Mucosa of gallbladder (tissue), 1 donor: ENCODE results near the gene SNX25. TPM values are rescaled to one million over a fixed set of nuclear protein-coding genes. Genes with fewer than 3 reads are reported as not detected.
"Not testable (repeated sequence)": the region's sequence is repeated elsewhere in the genome, so short reads cannot be mapped to it uniquely, and the experiment has no call there.

ENCODE experiments used
- DNase-seq: peaks from one replicate; pipeline ENCODE4 v3.0.0-alpha.2; 2020; ENCODE audit warnings: low spot score
- total RNA-seq: library from RNA; stranded (reverse); gene quantifications from one replicate; pipeline ENCODE4 v1.2.1, GENCODE V29; 2021
- donor health status: DM: no; HTN: no; CAD: no.

SNX25 gene
- total RNA-seq, 1 donor from 2014 or later = 18.8 TPM

DNA sequence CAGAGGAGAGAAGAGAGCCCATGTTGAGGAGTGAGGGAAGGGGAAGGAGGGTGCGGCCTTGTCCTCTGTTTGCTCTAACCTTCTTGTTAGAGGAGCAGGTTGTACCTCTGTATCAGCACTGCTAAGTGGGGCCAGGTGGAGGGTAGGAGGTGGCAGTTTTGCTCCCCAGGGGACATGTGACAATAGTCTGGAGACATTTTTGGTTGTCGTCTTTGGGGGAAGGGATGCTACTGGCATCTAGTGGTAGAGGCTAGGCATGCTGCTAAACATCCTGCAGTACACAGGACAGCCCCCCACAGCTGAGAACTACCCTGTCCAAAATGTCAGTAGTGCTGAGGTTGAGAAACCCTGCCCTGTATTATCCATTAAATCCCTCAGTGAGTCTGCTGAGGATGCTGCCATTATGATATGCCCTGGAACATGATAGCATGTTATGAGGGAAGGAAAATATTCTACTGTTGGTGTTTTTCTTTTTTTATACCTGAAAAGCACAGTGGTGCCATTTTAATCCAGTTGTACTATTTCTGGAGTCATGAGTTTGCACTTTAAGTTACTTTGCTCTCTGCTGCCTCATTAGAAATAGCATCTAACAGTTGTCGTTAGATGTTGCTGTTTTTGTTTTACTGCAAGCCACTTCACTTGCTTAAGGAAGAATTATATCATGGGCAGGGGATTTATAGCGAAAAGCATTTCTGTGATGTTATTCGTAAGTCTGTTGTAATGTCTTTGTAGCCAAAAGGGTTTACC lies 95.7 kb downstream of the SNX25 start:
- DNase-seq = no peak

DNA sequence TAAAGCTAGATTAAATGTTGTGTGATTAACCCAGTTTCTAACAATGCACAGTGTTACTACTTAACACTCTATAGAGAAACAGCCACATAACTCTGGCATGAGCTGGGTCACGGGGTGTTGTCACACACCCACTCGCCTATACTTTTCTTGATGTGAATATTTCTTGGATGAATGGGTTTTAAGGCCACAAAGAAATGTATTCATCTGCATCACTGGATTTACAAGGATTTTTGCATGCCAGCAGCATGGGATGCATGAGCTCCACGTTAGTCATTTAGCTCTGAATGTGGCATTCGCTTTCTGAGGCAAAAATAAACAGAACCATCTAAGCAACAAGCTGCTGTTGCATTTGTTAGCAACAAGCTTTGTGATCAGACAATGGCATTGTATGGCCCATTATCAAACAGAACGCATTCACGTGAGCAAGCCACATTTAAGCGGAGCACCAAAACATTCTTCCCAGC lies 96.6 kb downstream of the SNX25 start:
- DNase-seq = no peak

DNA sequence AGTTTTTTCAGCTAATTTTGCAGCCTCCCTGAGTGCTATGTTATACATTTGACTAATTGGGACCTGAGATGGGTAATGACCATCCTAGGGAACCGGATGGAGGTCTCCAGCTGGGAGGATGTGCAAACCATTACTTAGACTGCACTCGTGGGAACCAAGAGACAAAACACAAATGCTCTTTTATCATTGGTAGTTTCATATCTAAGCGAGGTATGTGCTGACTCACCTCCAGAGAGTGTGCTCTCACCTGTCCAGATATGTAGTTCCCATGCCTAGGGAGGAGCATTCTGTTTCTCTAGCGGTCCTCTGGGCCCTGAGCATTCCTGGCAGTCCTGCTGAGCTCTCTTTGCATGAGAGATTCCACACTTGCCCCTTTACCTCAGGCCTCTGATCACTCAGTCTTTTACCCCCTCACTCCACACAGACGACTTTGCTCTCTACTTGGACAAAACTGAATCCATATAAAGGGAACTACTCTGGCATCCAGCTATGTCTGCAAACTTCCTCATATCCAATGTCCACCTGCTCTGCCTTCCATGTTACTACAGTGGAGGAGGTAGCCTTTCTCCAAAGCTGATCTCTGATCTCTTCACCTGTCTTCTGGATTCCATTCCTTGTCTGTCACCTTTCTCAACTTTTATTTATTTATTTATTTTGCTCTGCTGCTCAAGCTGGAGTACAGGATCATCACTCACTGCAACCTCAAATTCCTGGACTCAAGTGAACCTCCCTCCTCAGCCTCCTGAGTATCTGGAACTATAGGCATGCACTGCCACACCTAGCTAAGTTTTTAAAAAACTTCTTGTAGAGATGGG lies 97.9 kb downstream of the SNX25 start:
- DNase-seq = no peak

DNA sequence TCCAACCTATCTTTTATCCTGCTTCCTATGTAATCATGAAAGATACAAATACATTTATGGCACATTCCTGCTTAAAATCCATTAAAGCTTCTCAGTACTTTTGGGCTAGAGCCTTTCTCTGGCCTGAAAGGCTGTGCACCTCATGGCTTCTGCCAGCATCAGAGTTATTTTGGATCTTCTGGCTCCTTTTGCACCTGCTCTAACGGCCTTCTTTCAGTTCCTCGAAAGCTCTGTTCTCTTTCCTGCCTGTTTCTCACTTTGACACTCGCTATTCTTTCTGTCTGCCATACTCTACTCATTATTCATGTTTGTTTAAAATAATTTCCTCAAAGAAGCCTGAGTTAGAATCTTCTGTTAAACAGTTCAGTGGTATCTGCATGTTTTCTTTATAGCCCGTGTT lies 100.4 kb downstream of the SNX25 start:
- no peak for DNase-seq

DNA sequence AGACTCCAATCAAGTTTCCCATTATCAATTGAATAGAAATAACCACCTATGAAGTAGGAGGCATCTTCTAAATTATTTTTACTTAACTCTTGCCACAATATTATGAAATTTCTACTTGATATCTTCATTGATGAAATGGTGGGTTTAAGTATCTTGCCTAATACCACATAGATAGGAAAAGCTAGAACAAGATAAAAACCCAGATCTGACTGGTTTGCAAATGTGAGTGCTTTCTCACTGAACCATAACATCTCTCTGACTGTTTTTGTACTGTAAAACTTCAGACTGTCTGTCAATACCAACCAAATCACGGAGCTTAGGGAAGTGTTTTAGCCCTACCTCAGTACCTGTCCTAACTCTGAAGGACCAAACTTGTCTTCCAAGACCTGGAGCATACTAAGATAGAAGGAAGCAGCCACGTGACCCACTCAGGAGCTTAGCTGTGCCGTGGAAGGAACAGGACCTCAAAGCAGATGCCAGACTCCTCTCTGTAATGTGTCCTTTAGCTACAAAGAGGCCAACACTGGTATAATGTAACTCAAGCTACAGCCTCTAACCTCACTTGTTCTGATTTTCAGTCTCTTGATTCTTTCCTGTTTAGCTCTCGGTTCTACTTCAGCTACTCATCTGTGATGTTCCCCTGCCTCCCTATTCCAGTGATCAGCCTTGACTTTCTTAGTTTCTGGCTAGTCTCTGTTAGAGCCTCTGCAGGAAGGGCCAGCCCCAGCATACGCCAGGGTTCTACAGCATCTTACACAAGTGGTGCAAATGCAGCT lies 101.9 kb downstream of the SNX25 start:
- DNase-seq = no peak

DNA sequence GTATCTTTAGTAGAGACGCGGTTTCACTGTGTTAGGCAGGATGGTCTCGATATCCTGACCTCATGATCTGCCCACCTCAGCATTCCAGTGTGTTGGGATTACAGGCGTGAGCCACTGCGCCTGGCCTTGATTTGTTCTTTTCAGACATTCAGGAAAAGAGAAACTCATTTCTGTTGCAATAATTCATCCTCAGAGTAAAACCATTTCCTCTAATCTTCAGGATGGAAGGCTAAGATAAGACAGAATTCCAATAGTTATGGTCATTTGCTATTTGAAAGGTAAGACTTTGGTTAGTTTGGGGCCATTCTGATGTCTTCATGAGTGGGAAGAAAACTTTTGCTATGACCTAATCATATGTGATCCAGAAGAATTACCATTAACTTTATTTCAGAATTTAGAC lies 103.3 kb downstream of the SNX25 start:
- DNase-seq = no peak

DNA sequence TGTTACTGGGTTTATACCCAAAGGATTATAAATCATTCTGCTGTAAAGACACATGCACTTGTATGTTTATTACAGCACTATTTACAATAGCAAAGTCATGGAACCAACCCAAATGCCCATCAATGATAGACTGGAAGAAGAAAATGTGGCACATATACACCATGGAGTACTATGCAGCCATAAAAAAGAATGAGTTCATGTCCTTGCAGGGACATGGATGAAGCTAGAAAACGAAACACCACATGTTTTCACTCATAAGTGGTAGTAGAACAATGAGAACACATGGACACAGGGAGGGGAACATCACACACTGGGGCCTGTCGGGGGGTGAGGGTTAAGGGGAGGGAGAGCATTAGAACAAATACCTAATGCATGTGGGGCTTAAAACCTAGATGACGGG lies 108.1 kb downstream of the SNX25 start:
- DNase-seq = not testable (repeated sequence)

DNA sequence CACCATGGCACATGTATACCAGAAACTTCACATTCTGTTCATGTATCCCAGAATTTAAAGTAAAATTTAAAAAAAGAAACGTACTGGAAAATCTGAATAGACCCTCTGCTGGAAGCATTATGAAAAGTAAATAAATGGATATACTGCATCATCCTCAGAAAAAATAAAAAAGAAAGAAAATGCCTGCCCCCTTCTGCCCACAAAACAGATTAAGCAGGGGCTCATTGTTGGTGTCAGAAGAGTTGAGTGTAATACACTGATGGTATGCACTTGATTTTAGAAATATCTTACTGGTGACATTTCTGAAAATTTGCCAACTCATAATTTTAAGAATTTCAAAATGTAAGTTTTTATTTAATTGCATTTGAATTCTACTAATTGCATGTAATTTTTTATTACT lies 108.5 kb downstream of the SNX25 start:
- no peak for DNase-seq

DNA sequence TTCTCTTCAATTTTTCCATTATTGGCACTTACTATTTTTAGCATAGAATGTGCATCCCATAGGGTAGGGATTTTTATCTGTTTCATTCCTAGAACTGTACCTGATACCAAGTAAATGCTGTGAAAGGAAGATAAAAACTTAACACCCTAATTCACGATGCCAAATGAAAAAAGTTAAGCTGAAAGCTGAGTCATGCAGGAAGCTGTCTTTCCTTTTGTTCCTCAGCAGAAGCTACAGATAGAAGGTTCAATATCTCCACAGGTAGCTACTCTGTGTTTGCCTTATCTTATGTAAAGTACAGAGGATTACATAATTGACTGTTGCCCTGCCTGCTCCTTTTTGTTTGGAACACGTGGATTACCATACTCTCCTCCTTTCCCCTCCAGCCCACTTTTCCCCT lies 109.3 kb downstream of the SNX25 start:
- DNase-seq = peak; percentile 14

DNA sequence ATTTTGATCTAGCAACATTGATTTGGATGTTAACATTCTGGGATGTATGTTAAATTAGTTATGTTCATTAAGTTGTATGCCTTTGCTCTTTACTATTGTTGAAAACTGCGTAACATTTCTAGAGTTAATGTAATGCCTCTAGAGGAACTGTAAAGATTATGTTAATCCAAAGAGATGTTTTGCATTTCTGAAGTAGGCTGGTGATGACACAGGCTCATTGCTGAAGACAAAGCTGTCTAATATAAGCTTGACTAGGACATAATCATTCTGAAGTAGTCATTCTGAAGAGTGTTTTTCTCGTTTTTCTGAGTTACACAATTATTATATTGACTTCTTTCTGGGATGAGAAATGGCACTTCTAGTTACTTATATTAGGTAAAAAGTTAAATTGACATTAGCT lies 113.4 kb downstream of the SNX25 start:
- no peak for DNase-seq

DNA sequence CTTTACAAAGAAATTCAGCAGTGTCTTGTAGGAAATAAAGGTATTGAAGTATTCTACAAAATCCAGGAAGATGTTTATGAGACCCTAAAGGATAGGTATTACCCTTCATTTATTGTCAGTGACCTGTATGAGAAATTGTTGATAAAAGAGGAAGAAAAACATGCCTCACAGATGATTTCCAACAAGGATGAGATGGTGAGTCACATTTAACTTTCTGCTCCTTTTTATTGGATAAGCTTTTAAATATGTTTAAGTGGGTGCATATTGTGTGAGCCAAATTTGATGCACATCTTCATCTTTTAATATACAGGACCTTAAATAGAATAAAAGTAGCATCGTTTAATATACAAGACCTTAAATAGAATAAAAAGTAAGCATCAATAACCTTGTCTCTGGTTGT lies 114.2 kb downstream of the SNX25 start:
- DNase-seq = no peak

DNA sequence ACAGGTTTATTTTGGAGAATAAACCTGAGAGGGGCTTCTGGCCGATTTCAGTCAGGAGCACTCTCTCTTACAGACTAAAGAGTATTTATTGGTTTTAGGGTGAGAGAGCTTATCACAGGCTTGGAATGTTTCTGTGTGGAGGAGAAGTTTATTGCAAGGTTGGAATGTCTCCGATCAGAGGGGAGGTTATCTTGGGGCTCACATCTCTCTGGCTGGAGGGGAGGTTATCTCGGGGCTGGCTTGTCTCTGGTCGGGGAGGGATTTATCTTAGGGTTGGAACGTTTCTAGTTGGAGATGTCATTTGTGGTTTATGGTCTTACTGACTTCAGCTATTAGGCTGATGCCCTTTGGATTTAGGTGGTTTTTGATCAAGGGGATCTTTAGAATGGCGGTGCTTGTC lies 115.0 kb downstream of the SNX25 start:
- not testable (repeated sequence) for DNase-seq

DNA sequence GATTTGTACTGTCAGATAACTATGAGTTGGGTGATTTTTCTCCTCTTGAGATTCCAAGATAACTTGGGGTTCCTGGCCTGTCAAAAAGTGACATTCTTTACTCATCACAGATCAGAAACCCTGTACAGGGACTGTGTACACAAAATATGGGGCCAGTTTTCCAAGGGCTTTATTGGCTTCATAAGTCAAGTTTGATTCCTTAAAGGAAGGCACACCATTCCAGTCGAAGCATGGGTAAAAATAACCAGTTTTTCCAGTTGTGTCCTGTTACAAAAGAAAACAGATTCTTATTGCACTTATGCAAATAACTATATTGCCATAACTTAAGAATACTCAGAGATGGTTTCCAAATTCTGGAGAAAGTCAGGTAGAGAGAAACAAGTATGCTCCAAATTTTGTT lies 116.3 kb downstream of the SNX25 start:
- not testable (repeated sequence) for DNase-seq

DNA sequence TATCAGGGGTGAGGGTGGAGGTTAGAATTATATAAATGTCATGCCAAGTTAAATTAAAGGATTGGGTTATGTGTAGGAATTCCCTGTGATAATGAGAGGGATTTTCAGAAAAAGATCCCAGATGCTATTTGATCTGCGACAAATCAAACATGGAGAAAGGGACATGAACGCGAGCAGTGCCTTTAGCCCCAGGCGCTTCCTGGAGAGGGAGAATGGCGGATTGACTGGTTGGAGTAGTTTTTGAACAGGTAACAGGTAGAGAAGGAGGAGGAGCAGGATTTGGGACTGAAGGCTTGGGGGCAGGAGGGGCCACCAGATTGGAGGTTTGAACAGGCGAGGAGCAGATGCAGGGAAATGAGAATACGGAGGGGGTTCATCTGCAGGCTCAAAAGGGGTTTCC lies 119.2 kb downstream of the SNX25 start:
- DNase-seq = no peak

DNA sequence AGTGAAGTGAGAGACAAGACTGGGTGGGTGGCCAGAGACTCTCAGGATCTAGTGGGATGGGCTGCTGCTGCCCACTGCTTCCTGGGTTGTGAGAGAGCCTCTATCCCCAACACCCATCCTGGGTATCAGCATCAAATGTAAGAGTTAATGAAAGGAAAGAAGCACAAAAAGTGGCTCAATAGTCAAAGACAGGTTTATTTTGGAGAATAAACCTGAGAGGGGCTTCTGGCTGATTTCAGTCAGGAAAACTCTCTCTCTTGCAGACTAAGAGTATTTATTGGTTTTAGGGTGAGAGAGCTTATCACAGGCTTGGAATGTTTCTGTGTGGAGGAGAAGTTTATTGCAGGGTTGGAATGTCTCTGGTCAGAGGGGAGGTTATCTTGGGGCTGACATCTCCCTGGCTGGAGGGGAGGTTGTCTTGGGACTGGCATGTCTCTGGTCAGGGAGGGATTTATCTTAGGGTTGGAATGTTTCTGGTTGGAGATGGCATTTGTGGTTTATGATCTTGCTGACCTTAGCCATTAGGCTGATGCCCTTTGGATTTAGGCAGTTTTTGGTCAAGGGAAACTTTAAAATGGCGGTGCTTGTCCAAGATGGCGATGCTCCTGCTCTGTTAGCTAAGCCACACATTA lies 120.6 kb downstream of the SNX25 start:
- DNase-seq = not testable (repeated sequence)

DNA sequence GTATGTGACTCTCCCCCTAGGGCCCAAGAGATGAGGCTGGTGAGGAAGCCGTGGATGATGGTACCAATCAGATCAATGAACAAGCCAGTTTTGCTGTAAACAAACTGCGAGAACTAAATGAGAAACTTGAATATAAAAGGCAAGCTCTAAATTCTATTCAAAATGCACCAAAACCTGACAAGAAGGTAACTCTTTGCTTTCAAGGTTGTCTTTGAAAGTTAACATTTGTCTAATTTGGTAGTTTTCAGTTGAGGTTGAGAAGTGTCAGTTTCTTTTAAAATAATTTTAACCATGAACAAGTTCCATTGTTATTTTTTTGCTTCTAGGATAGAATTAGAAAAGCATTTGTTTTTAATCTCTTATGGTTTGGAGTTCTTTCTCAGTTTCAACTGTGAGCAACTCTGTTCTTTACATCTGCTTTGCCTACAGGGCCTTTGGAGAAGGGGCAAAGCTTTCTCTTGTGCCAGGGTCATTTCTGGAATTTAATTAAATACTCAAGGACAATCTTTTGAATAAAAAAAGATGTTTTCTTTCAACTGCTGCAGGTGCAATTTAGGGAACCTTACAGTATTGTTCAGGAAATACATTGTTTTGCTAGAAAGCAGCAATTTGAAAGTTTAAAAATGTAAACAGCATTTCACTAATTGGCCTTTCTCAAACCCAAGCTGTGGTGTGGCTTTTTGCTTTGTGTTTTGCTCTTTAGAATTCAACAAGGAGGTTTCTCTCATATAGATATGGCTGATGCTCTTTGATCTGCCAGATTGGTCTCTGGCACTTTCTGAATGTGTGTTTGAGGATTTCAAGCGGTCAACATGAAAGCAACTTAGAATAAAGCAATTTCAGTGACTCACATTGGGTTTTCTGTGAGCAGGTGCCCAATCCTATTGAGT lies 123.4 kb downstream of the SNX25 start:
- no peak for DNase-seq

DNA sequence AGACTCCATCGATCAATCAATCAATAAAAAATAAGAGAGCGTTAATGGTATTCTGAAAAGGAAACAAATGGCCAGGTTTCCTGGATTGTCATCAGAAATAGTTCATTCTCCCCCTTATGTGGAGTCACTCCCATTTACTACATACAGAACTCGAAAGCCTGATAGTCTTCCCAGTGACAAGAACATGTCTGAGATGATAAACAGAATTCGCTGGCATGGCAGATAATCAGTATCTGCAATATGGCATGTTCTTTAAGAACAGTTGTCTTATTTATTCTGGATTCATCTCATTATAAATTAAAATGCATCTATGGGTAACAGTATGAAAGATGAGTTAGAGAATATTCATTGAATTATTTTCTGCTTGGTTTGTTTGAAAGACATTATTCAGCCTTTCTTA lies 124.9 kb downstream of the SNX25 start:
- no peak for DNase-seq

DNA sequence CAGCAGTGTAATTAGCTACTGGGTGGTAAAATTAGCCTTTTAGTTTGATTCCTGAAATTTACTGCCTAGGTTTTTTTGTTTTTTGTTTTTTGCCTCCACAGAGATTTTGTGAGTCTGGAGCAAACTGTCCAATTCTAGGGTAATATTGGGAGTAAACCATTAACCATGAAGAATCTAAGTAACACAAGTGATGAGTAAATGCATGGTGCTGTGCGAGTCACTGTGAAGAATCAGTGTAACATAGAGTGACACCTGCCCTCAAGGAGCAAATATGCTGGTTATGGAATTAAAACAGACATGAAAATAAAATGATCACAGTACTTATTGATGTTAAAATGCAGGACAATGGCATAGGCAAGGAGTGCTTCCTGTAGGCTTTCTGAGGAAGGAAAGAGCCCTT lies 126.2 kb downstream of the SNX25 start:
- no peak for DNase-seq

DNA sequence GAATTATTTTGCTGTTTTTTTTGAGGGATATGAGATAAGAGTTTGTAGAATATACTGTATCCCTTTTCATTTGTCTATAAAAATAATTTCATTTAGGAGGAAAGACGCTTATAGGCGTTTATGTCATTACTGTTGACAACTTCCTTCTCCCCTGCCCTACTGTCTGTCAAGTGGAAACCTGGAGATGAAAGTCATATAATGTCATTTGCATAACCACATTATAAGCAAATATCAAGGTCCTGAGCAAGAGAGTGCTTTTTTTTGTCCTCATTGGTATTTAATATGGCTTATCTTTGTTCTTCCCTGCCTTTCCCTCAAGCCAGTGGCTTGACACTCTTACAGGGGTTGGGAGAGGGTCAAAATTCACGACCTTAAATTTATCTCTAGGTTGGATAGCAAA lies 130.5 kb downstream of the SNX25 start:
- no peak for DNase-seq

DNA sequence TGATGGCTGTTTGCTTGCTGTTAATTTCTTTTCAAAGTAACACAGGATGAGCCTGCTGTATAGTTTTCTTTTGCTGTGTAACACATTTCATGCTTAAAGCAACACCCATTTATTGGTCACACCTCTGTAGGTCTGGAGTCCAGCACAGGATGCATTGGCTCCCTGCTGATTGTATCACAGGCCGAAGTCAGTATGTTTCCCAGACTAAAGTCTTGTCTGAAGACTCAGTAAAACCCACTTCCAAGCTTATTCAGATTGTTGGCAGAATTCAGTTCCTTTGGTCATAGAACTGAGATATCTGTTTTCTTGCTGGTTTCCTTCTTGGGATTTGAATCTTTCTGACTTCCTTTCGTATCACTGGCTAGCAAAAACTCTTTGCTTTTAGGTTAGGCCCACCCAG lies 132.0 kb downstream of the SNX25 start:
- DNase-seq = no peak

DNA sequence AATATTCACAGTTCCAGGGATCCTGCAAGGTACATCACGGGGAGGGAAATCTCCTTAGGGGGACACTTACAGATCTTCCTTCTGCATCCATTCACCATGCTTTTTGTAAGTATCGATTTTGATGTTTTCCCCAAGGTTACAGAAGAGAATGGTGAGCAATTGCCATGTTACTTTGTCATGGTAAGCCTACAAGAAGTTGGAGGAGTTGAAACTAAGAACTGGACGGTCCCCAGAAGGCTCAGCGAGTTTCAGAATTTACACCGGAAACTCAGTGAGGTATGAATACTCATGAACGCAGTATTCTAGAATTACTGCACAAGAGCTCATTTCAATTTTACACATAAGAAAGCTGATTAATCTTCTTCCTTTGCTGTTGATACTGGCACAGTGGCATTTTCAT lies 132.4 kb downstream of the SNX25 start:
- no peak for DNase-seq
